Stimulated activated CD4-positive, alpha-beta T cell treated with anti-CD3 and anti-CD28 coated beads, Interleukin-1b, Interleukin-23, amount 100 ng/mL, for 1 hour (primary cell): ENCODE results near the gene LRTM2.

ENCODE experiments used
- DNase-seq, 2 donors: peaks; one replicate each; pipeline ENCODE4 v3.0.0-alpha.2; 2020; ENCODE audit warnings: low read depth in 2 of 2

Gene LRTM2

GRCh38 chr12:1842183-1842904 lies 22.0 kb downstream of the LRTM2 start:
- DNase-seq: no peak

- no peak for DNase-seq
Measured at GRCh38 chr12:1842905-1843640, 22.7 kb downstream of the LRTM2 start.

GRCh38 chr12:1843641-1844005 lies 23.3 kb downstream of the LRTM2 start:
- no peak for DNase-seq

- DNase-seq: no peak
Measured at GRCh38 chr12:1844223-1844622, 23.9 kb downstream of the LRTM2 start.

- no peak for DNase-seq
Measured at GRCh38 chr12:1844661-1845409, 24.5 kb downstream of the LRTM2 start.

- DNase-seq: no peak
Measured at GRCh38 chr12:1845427-1845826, 25.1 kb downstream of the LRTM2 start.

GRCh38 chr12:1845886-1846285 lies 25.5 kb downstream of the LRTM2 start:
- DNase-seq: no peak

- no peak for DNase-seq
Measured at GRCh38 chr12:1846421-1847405, 26.3 kb downstream of the LRTM2 start.

GRCh38 chr12:1847411-1847810 lies 27.0 kb downstream of the LRTM2 start:
- no peak for DNase-seq

GRCh38 chr12:1848146-1848545 lies 27.8 kb downstream of the LRTM2 start:
- no peak for DNase-seq

- DNase-seq: no peak
Measured at GRCh38 chr12:1848745-1849144, 28.4 kb downstream of the LRTM2 start.

- DNase-seq: no peak
Measured at GRCh38 chr12:1851151-1851701, 30.9 kb downstream of the LRTM2 start.

GRCh38 chr12:1852076-1852475 lies 31.7 kb downstream of the LRTM2 start:
- no peak for DNase-seq

GRCh38 chr12:1853716-1854115 lies 33.4 kb downstream of the LRTM2 start:
- DNase-seq: no peak

- DNase-seq: no peak
Measured at GRCh38 chr12:1855241-1855640, 34.9 kb downstream of the LRTM2 start.

GRCh38 chr12:1857086-1857485 lies 36.7 kb downstream of the LRTM2 start:
- no peak for DNase-seq

- DNase-seq: no peak
Measured at GRCh38 chr12:1857821-1858220, 37.5 kb downstream of the LRTM2 start.

- no peak for DNase-seq
Measured at GRCh38 chr12:1858456-1858855, 38.1 kb downstream of the LRTM2 start.

GRCh38 chr12:1859643-1860042 lies 39.3 kb downstream of the LRTM2 start:
- DNase-seq: no peak

GRCh38 chr12:1862973-1863372 lies 42.6 kb downstream of the LRTM2 start:
- no peak for DNase-seq

- DNase-seq: no peak
Measured at GRCh38 chr12:1863823-1864222, 43.5 kb downstream of the LRTM2 start.
